ENCODE data around the gene ST8SIA2.

ST8SIA2 gene

GRCh38 chr15:92494806-92495336 lies 101.2 kb downstream of the ST8SIA2 start:
- no peak for DNase-seq (ENCODE audit: low read depth)

GRCh38 chr15:92495446-92495845 lies 101.8 kb downstream of the ST8SIA2 start:
- no peak for DNase-seq (ENCODE audit: low read depth)

- no peak for DNase-seq (ENCODE audit: low read depth)
These were observed 106.2 kb downstream of the ST8SIA2 start for GRCh38 chr15:92499731-92500530.

GRCh38 chr15:92502336-92502735 lies 108.7 kb downstream of the ST8SIA2 start:
- no peak for DNase-seq (ENCODE audit: low read depth)

GRCh38 chr15:92502930-92503857 lies 109.5 kb downstream of the ST8SIA2 start:
- DNase-seq (ENCODE audit: low read depth) = no peak

- DNase-seq (ENCODE audit: low read depth) = no peak
These were observed 110.2 kb downstream of the ST8SIA2 start for GRCh38 chr15:92503889-92504288.

- no peak for DNase-seq (ENCODE audit: low read depth)
These were observed 111.9 kb downstream of the ST8SIA2 start for GRCh38 chr15:92505611-92506010.

GRCh38 chr15:92506506-92506905 lies 112.8 kb downstream of the ST8SIA2 start:
- no peak for DNase-seq (ENCODE audit: low read depth)

- no peak for DNase-seq (ENCODE audit: low read depth)
These were observed 116.6 kb downstream of the ST8SIA2 start for GRCh38 chr15:92510163-92510882.

Data from fibroblast of gingiva (primary cell).